NCI-H187 (cell line): ENCODE measurements around the gene CCDC15.
"Not testable (repeated sequence)": the region's sequence is repeated elsewhere in the genome, so short reads cannot be mapped to it uniquely, and the experiment has no call there.

Experiments
- DNase-seq, 2 experiments: peaks; one replicate each; lab custom pipeline; 2025; lab: John Stamatoyannopoulos, UW

The CCDC15 gene

GRCh38 chr11:125001079-125001778 lies 47.2 kb downstream of the CCDC15 start:
- DNase-seq, result no peak

- DNase-seq, result no peak
These were observed 47.8 kb downstream of the CCDC15 start for GRCh38 chr11:125001849-125002248.

GRCh38 chr11:125005491-125005890 lies 51.5 kb downstream of the CCDC15 start:
- DNase-seq, result no peak

- no peak for DNase-seq
These were observed 62.4 kb downstream of the CCDC15 start for GRCh38 chr11:125016413-125016812.

GRCh38 chr11:125020342-125020741 lies 66.3 kb downstream of the CCDC15 start:
- DNase-seq, result no peak

GRCh38 chr11:125022551-125022950 lies 68.5 kb downstream of the CCDC15 start:
- no peak for DNase-seq

GRCh38 chr11:125025968-125026367 lies 72.0 kb downstream of the CCDC15 start:
- no peak for DNase-seq

- not testable (repeated sequence) for DNase-seq
These were observed 75.4 kb downstream of the CCDC15 start for GRCh38 chr11:125029431-125029830.

GRCh38 chr11:125036933-125037332 lies 82.9 kb downstream of the CCDC15 start:
- no peak for DNase-seq

GRCh38 chr11:125049164-125049792 lies 95.3 kb downstream of the CCDC15 start:
- no peak for DNase-seq

- no peak for DNase-seq
These were observed 98.0 kb downstream of the CCDC15 start for GRCh38 chr11:125052047-125052446.

GRCh38 chr11:125053167-125053566 lies 99.2 kb downstream of the CCDC15 start:
- DNase-seq, result no peak

GRCh38 chr11:125055107-125055715 lies 101.2 kb downstream of the CCDC15 start:
- DNase-seq, result no peak

- DNase-seq, result not testable (repeated sequence)
These were observed 102.1 kb downstream of the CCDC15 start for GRCh38 chr11:125056111-125056510.

GRCh38 chr11:125056931-125057692 lies 103.1 kb downstream of the CCDC15 start:
- DNase-seq, result no peak

- DNase-seq, result no peak
These were observed 103.7 kb downstream of the CCDC15 start for GRCh38 chr11:125057693-125058016.

- DNase-seq, result no peak
These were observed 107.3 kb downstream of the CCDC15 start for GRCh38 chr11:125061281-125061680.

- no peak for DNase-seq
These were observed 108.4 kb downstream of the CCDC15 start for GRCh38 chr11:125062218-125062930.

GRCh38 chr11:125062931-125063428 lies 109.0 kb downstream of the CCDC15 start, which contains the start of gene SLC37A2:
SLC37A2 (plus strand) TSS chr11:125063305; CDS start chr11:125063368, 63 bp downstream.
- DNase-seq, result no peak

GRCh38 chr11:125063429-125064043 lies 109.5 kb downstream of the CCDC15 start:
- no peak for DNase-seq

GRCh38 chr11:125064070-125064469 lies 110.1 kb downstream of the CCDC15 start:
- no peak for DNase-seq
